Tongue (tissue), 3 donors: ENCODE results near the gene MAPK1. TPM values are rescaled to one million over a fixed set of nuclear protein-coding genes. Genes with fewer than 3 reads are reported as not detected.
"Not testable (repeated sequence)": the region's sequence is repeated elsewhere in the genome, so short reads cannot be mapped to it uniquely, and the experiment has no call there.

ENCODE experiments used
- DNase-seq: peaks from one replicate; pipeline ENCODE4 v3.0.0-alpha.2; 2015
- small RNA-seq: library from RNA; depleted of rRNA; stranded (forward); fragments of <200 nt; gene quantifications from one replicate; pipeline ENCODE3, GENCODE V24; 2014; ENCODE audit warnings: low replicate concordance
- total RNA-seq: library from RNA; depleted of rRNA; stranded (reverse); fragments of >200 nt; gene quantifications from one replicate; pipeline ENCODE4 v1.2.3, GENCODE V29; 2014

MAPK1 gene
- total RNA-seq, 1 donor from 2014 or later: 88.3 TPM

DNA sequence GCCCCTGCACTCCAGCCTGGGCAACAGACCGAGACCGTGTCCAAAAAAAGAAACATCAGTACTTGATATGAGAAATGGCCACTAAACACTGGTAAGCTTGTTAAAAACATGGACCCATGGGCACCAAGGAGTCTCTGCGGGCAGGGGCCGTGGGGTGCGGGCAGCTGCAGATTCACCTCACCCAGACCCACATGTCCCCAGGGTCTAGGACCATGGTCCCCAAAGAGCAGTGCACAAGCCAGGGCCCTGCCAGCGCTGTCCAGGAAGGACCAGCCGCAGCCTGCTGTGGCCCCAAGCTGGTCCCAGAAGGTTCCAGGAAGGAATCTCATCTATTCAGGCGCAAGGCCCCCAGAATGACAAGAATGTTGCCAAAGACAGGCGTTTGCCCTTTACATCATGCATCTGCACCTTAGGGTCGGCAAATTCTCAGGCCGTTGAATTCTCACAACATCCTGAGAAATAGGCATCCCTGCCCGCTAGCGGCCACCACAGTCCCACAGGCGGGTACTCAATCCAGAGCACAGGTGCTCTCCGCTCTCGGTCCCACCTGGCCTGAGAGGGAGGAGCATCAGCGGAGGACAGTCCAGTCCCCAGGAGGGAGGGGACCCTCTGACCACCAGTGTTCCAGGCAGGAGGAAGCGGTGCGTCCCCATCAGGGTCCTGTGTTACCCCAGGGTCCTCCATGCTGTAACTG lies 141.3 kb downstream of the MAPK1 start:
- no peak for DNase-seq

DNA sequence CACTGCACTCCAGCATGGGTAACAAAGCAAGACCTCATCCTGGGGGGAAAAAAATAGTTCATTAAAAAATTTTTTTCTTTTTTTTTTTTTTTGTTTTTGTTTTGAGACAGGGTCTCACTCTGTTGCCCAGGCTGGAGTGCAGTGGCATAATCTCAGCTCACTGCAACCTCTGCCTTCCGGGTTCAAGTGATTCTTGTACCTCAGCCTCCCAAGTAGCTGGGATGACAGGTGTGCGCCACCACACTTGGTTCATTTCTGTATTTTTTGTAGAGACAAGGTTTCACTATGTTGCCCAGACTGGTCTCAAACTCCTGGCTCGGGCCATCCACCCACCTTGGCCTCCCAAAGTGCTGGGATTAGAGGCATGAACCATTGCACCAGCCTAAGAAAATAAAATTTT lies 142.9 kb downstream of the MAPK1 start:
- not testable (repeated sequence) for DNase-seq

DNA sequence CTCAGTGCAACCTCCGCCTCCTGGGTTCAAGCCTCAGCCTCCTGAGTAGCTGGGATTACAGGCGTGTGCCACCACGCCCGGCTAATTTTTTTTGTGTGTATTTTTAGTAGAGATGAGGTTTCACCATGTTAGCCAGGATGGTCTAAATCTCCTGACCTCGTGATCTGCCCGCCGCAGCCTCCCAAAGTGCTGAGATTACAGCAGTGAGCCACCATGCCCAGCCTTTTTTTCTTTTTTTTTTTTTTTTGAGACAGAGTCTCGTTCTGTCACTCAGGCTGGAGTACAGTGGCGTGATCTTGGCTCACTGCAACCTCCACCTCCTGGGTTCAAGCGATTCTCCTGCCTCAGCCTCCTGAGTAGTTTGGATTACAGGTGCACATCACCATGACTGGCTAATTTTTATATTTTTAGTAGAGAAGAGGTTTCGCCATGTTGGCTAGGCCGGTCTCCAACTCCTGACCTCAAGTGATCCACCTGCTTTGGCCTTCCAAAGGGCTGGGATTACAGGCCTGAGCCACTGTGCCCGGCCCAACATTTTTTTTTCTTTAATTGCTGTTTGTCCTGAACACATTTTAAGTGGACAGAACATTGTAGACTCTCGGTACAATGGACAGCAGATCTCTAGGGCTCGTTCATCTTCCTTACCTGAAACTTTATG lies 146.1 kb downstream of the MAPK1 start:
- DNase-seq: not testable (repeated sequence)

DNA sequence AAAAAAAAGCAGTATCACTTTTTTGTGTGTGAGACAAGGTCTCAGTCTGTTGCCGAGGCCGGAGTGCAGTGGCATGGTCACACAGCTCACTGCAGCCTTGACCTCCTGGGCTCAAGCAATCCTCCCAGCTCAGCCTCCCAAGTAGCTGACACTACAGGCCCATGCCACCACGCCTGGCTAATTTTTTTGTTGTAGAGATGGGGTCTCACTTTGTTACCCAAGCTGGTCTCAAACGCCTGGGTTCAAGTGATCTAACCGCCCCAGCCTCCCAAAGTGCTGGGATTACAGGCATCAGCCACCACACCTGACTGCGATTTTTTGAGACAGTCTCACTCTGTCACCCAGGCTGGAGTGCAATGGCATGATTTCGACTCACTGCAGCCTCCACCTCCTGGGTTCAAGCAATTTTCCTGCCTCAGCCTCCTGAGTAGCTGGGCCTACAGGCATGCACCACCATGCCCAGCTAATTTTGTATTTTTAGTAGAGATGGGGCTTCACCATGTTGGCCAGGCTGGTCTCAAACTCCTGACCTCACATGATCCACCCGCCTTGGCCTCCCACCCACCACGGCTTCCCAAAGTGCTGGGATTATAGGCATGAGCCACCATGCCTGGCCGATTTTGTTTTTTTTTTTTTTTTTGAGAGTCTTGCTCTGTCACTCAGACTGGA lies 147.1 kb downstream of the MAPK1 start:
- not testable (repeated sequence) for DNase-seq

DNA sequence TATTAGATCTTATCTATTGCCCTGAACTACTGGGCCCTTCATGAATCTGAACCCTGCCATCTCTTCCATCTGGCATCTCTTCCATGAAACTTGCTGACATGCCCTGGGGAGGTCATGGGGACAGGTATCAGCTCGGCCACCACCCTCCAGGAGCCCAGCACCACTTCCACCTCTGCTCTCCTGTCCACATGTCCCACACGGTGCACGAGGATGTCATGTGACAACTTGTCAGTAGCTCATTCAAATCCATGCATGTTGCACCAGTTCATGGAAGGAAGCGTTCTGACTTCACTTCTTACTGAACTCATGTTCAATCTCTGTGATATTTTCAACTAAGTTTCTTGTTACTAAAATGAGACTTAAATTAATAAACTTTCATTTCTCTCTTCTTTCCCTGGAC lies 148.4 kb downstream of the MAPK1 start:
- DNase-seq: no peak

DNA sequence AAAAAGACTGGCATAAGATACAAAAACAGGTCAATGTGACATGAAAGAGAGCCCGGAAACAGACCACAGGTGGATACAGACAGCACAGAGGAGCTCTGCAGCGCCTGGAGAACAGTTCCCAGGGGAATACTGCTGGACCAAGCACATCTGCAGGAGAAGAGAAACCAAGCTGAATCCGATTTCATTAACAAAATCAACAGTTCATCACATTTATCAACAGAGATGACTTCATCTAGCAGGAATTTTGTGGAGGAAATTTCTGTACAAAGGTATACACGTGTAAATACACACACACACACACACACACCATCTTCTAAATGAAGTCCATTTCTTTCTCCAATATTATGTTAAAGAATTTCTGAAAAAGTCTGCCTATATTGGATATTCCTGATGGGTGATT lies 148.9 kb downstream of the MAPK1 start:
- no peak for DNase-seq

DNA sequence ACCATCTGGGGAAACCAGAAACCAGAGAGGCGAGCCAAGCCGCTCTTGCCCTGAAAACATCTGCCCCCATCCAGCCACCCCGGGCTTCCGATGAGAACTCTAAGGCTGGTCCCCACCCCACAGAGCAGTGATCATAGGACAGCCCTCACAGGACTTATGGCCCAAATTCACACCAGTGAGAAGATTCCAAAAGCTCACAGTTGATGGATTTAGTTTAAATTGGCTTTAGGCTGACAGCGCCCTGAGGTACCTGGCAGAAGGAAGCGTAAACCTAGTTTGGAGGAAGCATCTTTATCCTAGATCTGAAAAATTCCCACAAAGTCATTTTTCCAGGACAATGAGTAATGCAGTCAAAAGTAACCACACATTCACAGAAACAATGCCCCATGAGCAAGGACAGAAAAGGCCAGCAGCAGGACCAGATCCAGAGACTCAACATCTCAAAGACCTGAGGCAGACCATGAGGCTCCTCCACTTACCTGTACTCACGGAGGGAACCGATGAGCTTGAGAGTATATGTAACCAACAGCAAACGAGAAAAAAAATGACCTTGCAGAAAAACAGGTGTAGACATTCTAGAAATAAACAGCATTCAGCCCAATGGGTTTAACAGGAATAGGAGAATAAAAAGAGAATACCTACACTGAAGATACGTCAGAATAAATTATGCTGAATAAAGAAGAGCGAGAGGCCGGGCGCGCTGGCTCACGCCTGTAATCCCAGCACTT lies 150.9 kb downstream of the MAPK1 start:
- not testable (repeated sequence) for DNase-seq

DNA sequence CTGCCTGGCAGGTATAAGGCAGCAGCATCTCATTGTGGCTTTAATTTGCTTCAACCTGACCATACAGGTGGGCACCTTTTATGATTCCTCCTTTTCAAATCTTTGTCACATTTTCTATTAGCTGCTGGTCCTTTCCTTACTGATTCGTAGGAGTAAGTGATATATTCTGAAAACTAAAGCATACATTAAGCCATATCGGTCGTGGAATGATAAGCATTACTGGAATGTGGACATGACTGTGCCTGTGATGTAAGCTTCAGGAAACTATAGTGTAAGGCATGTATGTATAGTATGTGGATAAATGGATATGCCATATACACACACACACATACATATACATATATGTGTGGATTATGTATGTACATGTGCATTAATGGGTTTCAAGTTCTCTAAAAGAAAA lies 152.7 kb downstream of the MAPK1 start:
- DNase-seq: no peak

DNA sequence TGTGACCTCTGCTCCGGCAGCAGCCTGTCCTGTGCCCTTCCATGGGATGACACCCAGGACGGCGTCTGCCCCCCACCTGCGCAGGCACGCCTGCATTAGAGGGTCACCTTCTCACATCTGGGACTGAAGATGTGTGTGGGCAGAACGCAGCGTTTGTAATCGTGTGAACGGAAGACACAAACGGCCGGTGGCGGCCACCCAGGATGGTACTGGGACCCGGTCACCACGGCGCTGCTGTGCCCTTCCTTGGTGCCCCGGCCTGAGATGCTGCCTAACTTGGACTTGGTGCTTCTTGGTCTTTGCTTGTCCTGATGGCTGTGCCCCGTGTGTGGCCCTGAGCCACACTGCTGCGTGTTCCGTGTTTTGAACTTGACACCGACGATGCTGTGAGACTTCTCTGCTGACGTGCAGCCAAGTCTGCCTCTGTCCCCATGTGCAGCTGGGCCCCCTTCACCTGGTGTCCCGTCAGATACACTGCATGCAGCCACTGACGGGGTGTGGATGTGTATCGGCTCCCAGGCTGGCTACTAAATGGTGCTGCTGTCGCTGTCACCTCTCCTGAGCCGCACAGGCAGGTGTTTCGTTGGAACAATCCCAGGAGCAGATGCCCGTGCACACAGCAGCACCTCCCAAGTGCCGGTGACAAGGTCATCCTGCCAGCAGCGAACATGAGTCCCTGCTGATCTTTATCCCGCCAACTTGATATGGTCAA lies 153.2 kb downstream of the MAPK1 start:
- DNase-seq: peak; percentile 77

DNA sequence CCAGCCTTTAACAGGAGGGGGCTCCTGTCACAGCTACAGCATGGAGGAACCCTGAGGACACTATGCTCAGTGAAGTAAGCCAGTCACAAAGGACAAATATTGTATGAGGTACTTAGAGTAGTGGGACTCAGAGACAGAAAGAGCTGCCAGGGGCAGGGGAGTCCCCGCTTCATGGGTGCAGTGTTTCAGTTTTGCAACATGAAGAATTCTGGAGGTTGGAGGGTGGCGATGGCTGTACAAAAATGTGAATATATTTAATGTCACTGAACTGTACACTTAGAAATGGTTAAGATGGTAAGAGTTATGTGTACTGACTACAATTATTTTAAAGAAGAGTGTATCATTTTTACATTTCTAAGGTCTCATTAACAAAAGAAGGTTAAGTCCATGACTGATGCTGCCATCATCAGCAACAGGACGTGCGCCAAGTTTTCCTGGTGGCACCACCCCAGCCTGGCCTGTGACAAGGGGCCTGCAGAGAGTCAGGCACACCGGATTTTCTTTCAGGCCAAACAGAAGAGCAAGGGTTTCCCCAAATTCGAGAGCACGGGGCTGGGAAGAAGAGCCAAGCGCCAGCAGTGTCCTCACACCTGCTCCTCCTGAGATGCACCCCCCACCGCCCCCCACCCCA lies 153.9 kb downstream of the MAPK1 start:
- DNase-seq: peak; percentile 35

DNA sequence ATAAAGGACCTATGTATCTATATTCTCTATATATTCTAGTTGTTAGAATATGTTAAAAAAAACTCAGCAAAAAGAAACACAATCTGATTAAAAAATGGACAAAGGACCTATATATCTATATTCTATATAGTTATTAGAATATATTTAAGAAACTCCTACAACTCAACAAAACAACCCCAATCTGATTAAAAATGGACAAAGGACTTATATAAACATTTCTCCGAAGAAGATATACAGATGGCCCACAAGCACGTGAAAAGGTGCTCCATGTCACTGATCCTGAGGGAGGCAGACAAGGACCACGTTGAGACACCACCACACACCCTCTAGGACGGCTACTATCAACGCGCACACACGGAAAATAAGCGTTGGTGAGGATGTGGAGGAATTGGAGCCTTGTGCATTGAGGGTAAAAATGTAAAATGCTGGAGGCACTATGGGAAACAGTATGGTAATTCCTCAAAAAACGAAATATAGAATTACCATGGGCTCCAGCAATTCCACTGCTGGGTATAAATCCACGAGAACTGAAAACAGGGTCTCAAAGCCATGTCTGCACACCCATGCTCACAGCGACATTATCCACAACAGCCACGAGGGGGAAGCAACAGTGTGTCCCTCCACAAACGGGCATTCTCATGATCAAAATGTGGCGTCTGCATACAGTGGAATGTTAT lies 154.6 kb downstream of the MAPK1 start:
- peak; percentile 92 for DNase-seq

DNA sequence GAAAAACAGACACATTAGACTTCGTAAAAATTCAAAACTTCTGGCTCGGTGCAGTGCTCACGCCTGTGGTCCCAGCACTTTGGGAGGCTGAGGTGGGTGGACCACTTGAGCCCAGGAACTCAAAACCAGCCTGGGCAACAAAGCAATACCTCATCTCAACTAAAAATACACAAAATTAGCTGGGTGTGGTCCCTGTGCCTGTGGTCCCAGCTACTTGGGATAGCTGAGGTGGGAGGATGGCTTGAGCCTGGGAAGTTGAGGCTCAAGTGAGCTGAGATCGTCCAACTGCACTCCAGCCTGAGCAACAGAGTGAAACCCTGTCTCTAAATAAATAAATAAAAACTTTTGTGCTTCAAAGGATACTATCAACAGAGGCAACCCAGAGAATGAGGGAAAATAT lies 155.6 kb downstream of the MAPK1 start:
- DNase-seq: no peak

DNA sequence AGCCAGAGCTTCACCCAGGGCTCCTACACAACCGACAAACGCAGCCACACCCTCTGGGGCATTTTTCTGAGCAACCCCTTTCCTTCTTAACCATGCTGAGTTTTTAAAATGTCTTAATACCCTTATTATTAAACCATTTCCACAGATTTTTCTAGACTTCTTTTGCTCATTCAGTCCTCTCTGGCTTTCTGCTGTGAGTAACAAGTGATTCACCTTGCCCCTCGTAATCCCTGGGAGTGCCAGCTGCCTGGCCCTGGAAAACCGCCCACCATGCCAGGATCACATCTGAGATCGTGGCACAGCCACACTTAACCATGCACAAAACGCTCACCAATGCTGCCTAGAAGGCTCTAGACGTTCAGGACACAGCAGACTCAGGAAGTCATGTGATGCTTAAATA lies 157.3 kb downstream of the MAPK1 start:
- DNase-seq: no peak

DNA sequence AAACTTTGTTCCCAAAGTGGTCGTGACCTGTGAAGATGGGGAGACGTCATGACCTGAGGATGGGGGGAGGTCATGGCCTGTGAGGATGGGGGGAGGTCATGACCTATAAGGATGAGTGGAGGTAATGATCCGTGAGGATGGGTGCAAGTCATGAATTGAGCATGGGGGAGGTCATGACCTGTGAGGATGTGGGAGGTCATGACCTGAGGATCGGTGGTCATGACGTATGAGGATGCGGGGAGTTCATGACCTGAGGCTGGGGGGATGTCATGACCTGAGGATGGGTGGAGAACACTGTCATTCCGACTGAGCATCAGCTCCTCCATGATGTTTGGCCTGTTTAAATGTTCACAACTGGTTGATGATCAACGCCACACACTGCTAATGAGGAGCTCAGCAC lies 157.8 kb downstream of the MAPK1 start:
- no peak for DNase-seq

DNA sequence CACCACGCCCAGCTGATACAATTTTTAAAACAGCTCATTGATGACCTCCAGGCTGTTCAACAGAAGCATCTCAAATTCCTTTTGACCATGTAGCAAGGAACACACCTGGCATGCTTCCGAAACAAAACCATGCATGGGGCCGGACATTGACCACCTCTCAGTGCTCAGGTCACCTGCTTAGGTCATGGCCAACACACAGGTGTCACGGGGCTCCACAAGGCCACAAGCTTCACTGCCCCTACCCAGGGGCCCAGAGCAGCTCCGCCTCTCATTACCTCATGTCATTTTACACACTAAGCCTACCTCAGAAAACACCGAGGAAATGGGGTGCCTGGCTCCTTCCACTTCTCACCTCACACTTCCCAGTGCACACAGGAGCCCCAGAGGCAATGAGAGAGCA lies 158.5 kb downstream of the MAPK1 start:
- no peak for DNase-seq

DNA sequence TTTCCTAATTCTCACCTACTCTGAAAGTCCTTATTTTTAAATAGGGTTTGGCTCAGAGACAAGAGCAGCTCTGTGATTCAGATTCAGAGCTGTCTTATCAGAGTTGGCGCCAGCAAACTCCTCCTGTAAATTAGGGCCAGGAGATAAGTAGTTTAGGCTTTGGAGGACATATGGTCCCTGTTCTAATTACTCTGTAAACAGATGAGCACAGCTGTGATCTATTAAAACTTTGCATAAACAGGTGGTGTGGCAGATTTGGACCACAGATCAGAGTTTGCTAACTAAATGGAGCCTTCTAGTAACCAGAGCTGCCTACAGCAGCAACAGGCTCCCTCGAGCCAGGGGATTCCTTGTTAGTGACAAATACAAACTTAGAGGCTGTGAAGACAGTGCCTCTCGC lies 159.8 kb downstream of the MAPK1 start:
- peak; percentile 87 for DNase-seq

Small RNA genes within 50 kb of the gene (small RNA-seq; reads per million reads assigned to genes)
- gene RN7SL280P (not detected), gene RNA5SP493 (not detected)

Other genes with a start within 250 kb of the MAPK1 start
- 7.5 TPM for gene YDJC, start 237.6 kb downstream of the MAPK1 start, total RNA-seq
- not detected for gene CCDC116, start 234.9 kb downstream of the MAPK1 start, total RNA-seq
- 15.5 TPM for gene SDF2L1, start 225.3 kb downstream of the MAPK1 start, total RNA-seq
- gene PPIL2, start 201.6 kb downstream of the MAPK1 start, total RNA-seq: 28.1 TPM
- gene YPEL1, start 131.9 kb downstream of the MAPK1 start, total RNA-seq: 9.1 TPM
- gene PPM1F, start 85.2 kb upstream of the MAPK1 start, total RNA-seq: 53.9 TPM
- gene TOP3B, start 115.1 kb upstream of the MAPK1 start, total RNA-seq: 19.0 TPM